ENCODE measurements around the gene CYP3A5. TPM values are rescaled to one million over a fixed set of nuclear protein-coding genes. Genes with fewer than 3 reads are reported as not detected.
A peak's percentile ranks its signal among the peaks of the same experiment; 100 is the strongest.

Gene CYP3A5
- total and polyA plus RNA-seq, 9 of the 15 experiments (the other 6 are each of a cell fraction or from before 2014, with no cell fraction given), result 0.73 to 2.8 (median 1.5) TPM

DNA sequence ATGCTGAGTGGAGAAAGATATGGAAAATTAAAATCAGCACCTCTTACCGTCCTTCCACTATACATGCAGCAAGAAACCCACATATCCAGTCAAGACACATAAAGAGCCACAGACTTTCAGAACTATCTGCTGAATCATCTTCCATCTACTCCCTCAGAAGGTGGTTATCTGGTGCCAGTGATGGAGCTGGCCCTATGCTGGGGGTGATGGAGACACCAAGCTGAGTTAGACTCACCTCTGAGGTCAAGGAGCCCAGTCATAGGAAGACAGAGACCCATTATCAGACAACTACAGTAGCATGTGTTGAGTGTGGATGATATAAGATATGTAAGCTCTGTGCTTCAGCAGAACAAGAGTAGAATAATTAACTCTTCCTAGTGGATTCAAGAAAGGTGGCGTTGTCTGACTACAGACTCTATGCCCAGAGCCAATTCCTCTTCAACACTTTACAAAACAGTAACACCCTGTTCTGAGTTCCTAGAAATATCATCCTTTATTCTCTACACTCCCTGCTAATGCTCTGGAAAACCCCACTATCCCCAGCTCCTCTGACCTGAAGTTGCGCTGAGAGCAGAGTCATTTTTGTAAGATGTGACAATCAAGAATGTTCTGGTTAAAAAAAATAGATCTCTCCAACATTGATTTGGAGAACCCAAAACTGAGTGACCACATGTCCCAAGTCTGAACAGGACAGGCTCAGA is 14.3 kb downstream of the CYP3A5 start (continued):
- TF ChIP-seq, protein P1, sequence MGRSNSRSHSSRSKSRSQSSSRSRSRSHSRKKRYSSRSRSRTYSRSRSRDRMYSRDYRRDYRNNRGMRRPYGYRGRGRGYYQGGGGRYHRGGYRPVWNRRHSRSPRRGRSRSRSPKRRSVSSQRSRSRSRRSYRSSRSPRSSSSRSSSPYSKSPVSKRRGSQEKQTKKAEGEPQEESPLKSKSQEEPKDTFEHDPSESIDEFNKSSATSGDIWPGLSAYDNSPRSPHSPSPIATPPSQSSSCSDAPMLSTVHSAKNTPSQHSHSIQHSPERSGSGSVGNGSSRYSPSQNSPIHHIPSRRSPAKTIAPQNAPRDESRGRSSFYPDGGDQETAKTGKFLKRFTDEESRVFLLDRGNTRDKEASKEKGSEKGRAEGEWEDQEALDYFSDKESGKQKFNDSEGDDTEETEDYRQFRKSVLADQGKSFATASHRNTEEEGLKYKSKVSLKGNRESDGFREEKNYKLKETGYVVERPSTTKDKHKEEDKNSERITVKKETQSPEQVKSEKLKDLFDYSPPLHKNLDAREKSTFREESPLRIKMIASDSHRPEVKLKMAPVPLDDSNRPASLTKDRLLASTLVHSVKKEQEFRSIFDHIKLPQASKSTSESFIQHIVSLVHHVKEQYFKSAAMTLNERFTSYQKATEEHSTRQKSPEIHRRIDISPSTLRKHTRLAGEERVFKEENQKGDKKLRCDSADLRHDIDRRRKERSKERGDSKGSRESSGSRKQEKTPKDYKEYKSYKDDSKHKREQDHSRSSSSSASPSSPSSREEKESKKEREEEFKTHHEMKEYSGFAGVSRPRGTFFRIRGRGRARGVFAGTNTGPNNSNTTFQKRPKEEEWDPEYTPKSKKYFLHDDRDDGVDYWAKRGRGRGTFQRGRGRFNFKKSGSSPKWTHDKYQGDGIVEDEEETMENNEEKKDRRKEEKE (IDR thresholded peaks at IDR 0.05; ENCODE audit: borderline replicate concordance in 1 of 2, control insufficient read depth in 1 of 2, low read depth in 2 of 2, low read length in 1 of 2), result 0 out of 4 replicates have a peak, but pooled peaks of 1 of the 2 experiments have one; percentile 49
- no peak for TF ChIP-seq CTCFL (IDR thresholded peaks at IDR 0.05; ENCODE audit: borderline replicate concordance, insufficient read depth, low read depth, low read length, poor library complexity, severe bottlenecking)
- peak; percentile 98 for TF ChIP-seq SMARCC2 (IDR thresholded peaks at IDR 0.05; ENCODE audit: low read depth)
- peak; percentile 23 for TF ChIP-seq FOS (IDR thresholded peaks at IDR 0.05; ENCODE audit: extremely low read depth, insufficient read length)
- no peak for TF ChIP-seq GMEB1 (CRISPR knock-in tag; IDR thresholded peaks at IDR 0.05)
- peak; percentile 90 for TF ChIP-seq MBD2 (IDR thresholded peaks at IDR 0.05; ENCODE audit: borderline replicate concordance, low read depth)
- peak; percentile 61 for TF ChIP-seq VEZF1 (CRISPR knock-in tag; IDR thresholded peaks at IDR 0.05)
- peak; percentile 63 for TF ChIP-seq NEUROD1 (IDR thresholded peaks at IDR 0.05; ENCODE audit: borderline replicate concordance, low read depth, low read length, partially characterized antibody)
- no peak for TF ChIP-seq ZNF12 (CRISPR knock-in tag; IDR thresholded peaks at IDR 0.05)
- peak; percentile 86 for TF ChIP-seq L3MBTL2 (IDR thresholded peaks at IDR 0.05)

Measured in K562 (cell line).